ENCODE results near the gene SMARCD1.
"Not testable (repeated sequence)": the region's sequence is repeated elsewhere in the genome, so short reads cannot be mapped to it uniquely, and the experiment has no call there.

Gene SMARCD1

DNA sequence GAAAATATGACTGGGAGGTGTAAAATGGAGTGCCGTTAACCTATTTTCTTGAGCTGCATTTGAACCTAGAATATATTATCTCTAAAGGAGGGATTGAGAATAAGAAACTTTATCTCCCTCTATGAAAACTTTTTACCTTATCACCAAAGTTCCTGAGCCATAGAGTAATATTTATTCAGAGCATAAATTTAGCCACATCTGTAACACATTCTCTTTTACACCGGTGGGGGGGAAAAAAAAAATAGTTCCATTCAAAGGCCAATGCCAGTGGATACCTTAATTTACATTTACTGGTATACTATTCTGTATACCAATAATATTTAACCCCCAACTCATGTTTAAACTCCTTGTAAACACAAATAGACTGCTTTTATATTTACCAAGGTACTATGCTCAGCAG is 60.3 kb downstream of the SMARCD1 start:
- FAIRE-seq, result no peak

DNA sequence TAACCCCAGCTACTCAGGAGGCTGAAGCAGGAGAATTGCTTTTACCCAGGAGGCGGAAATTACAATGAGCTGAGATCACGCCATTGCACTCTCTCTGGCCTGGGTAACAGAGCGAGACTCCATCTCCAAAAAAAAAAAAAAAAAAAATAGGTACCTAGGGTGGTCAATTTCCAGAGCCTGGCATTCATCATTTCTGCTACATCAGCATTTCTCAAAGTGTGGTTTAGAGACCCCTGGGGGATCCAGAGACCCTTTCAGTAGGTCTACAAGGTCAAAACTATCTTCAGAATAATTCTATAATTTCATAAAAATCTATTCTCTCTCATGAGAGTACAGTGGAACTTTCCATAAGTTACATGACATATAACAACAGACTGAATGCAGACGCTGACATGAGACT is 62.1 kb downstream of the SMARCD1 start:
- no peak for FAIRE-seq

GRCh38 chr12:50148011-50148410 is 62.9 kb downstream of the SMARCD1 start:
- FAIRE-seq, result not testable (repeated sequence)

DNA sequence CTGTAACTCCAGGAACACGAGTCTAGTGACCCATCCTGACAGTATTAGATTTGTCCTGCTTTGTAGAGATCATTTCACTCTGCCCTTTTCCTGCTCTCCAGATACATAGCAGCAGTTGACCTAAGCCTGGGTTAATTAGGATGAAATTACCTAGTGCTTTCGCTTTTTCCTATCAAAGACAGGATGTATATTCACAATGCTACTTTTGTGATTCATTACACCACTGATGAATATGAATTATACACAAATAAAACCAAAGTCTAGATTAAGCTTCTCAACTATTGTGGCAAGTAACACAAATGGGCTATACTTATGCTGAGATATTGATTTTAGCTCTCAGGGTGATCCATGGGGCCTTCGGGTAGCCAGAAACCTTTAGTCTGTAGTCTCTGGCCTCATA is 64.2 kb downstream of the SMARCD1 start:
- no peak for FAIRE-seq
